Measurements from ENCODE around the gene CCDC201. TPM values are rescaled to one million over a fixed set of nuclear protein-coding genes. Genes with fewer than 3 reads are reported as not detected.

Gene CCDC201
- total RNA-seq, 1 experiment from 2014 or later, result not detected

DNA sequence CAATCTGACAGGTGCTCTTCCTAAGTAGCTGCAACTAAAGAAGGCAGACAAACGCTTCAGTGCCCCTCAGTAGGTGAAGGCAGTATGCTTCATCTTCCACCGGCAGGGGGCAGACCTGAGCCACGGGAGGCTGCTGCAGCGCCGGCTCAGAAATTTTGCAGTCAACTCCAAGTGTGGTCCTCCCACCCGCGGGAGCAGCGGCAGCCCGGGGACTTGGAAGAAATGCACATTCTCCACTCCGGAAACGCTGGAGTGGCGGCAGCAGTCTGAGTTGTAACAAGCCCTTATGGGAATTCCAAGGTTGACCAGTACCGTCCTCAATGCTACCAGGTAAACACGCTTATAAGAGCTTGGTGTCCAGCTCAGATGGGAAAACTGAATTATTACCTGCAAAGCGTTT is 44.8 kb upstream of the CCDC201 start:
- no peak overlapping the region for H3K27ac ChIP-seq (ENCODE audit: insufficient read length, low read depth, low read length)
- H3K36me3 Mint-ChIP-seq (ENCODE audit: insufficient read depth in 1 of 3, low read depth in 3 of 3), result peaks cover 0 to 18% (median 2%) of the 10 kb centered on the region in 3 experiments; a peak in 2 of 7 replicates
- H4K8ac ChIP-seq (replicated peaks; ENCODE audit: insufficient read length, low read depth, low read length), result no peak overlapping the region
- H4K20me1 ChIP-seq (ENCODE audit: control insufficient read depth, insufficient read depth, insufficient read length), result no peaks in the 10 kb centered on the region
- no peak overlapping the region for H2BK12ac ChIP-seq (ENCODE audit: insufficient read length, low read depth, low read length)
- no peak overlapping the region for H3K56ac ChIP-seq (ENCODE audit: insufficient read length, low read depth, low read length)
- H2BK120ac ChIP-seq (ENCODE audit: low read depth, low read length, poor library complexity, severe bottlenecking), result no peak overlapping the region
- no peak overlapping the region for H3K4me3 Mint-ChIP-seq
- H2BK20ac ChIP-seq (ENCODE audit: low read depth, low read length, poor library complexity, severe bottlenecking), result no peak overlapping the region
- H3K27me3 Mint-ChIP-seq (ENCODE audit: low read depth), result peaks cover 65% of the 10 kb centered on the region
- peaks cover 12% of the 10 kb centered on the region for H3K23me2 ChIP-seq (ENCODE audit: insufficient read length, low read depth, low read length, poor library complexity, severe bottlenecking)
- H3K79me1 ChIP-seq (ENCODE audit: insufficient read depth, low read depth, low read length, poor library complexity, severe bottlenecking), result no peaks in the 10 kb centered on the region
- H3K4me1 ChIP-seq (ENCODE audit: insufficient read depth, low read length), result no peaks in the 10 kb centered on the region
- H3K27ac Mint-ChIP-seq, result no peak overlapping the region
- peaks cover 15 to 27% of the 10 kb centered on the region in 2 experiments for H3K4me1 Mint-ChIP-seq
- H3K9me3 ChIP-seq (ENCODE audit: control insufficient read depth, low read depth, low read length), result no peaks in the 10 kb centered on the region
- no peak overlapping the region for H3T11ph ChIP-seq (ENCODE audit: low read length)
- H4K91ac ChIP-seq (ENCODE audit: insufficient read length, low read depth, low read length), result no peak overlapping the region
- H2AFZ ChIP-seq (ENCODE audit: low read length), result no peak overlapping the region
- no peak overlapping the region for H2AK5ac ChIP-seq (ENCODE audit: insufficient read length, low read length)
- TF ChIP-seq, protein P1, sequence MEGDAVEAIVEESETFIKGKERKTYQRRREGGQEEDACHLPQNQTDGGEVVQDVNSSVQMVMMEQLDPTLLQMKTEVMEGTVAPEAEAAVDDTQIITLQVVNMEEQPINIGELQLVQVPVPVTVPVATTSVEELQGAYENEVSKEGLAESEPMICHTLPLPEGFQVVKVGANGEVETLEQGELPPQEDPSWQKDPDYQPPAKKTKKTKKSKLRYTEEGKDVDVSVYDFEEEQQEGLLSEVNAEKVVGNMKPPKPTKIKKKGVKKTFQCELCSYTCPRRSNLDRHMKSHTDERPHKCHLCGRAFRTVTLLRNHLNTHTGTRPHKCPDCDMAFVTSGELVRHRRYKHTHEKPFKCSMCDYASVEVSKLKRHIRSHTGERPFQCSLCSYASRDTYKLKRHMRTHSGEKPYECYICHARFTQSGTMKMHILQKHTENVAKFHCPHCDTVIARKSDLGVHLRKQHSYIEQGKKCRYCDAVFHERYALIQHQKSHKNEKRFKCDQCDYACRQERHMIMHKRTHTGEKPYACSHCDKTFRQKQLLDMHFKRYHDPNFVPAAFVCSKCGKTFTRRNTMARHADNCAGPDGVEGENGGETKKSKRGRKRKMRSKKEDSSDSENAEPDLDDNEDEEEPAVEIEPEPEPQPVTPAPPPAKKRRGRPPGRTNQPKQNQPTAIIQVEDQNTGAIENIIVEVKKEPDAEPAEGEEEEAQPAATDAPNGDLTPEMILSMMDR (conservative IDR thresholded peaks at IDR 0.05), result peak; percentile 93
- no peak overlapping the region for H3K23ac ChIP-seq (ENCODE audit: insufficient read length, low read depth, low read length)
- peak; percentile 75 for DNase-seq
- peaks cover 31% of the 10 kb centered on the region; the same call in 1 of the 2 replicates for H3K27me3 ChIP-seq (ENCODE audit: insufficient read depth, low read length)
- no peak overlapping the region for H2BK5ac ChIP-seq (ENCODE audit: insufficient read length, low read length)
- WGBS (ENCODE audit: extremely low coverage, insufficient read length, low lambda C conversion rate), result no CpG with 5 or more reads among the region's 15 CpGs
- no peak overlapping the region for H3K9ac ChIP-seq (ENCODE audit: extremely low read depth, insufficient read length, low read length)
- H3K14ac ChIP-seq (ENCODE audit: insufficient read depth, low read length), result no peak overlapping the region
- no peak overlapping the region for H3K18ac ChIP-seq (ENCODE audit: insufficient read length, low read depth, low read length)
- H3K4ac ChIP-seq (ENCODE audit: low read depth, low read length), result no peak overlapping the region
- H4K5ac ChIP-seq (ENCODE audit: insufficient read length, low read depth, low read length), result no peak overlapping the region
- H3K9me3 Mint-ChIP-seq, result no peaks in the 10 kb centered on the region; a peak in 2 of 5 replicates
- H3K79me2 ChIP-seq (ENCODE audit: insufficient read depth, low read length), result no peaks in the 10 kb centered on the region
- peak overlapping the region; percentile 30 for H3K4me2 ChIP-seq (ENCODE audit: insufficient read depth, insufficient read length, low read length)
- no peak overlapping the region for H2BK15ac ChIP-seq (ENCODE audit: low read depth, low read length)

Measured in H9 (cell line).